ENCODE measurements around the gene NEURL1.

Gene NEURL1

GRCh38 chr10:103449208-103450144, 44.0 kb upstream of the NEURL1 start:
- no peak overlapping the region for H3K27ac ChIP-seq
- TF ChIP-seq CTCF (conservative IDR thresholded peaks at IDR 0.05): no peak

- peak overlapping the region; percentile 18; the same call in 1 of the 2 replicates for H3K27ac ChIP-seq
- no peak for TF ChIP-seq CTCF (conservative IDR thresholded peaks at IDR 0.05)
These were observed 43.3 kb upstream of the NEURL1 start for GRCh38 chr10:103450201-103450695.

- H3K27ac ChIP-seq: peak overlapping the region; percentile 66
- TF ChIP-seq CTCF (conservative IDR thresholded peaks at IDR 0.05): no peak
These were observed 42.3 kb upstream of the NEURL1 start for GRCh38 chr10:103451091-103451813.

GRCh38 chr10:103451831-103452505, 41.5 kb upstream of the NEURL1 start, which contains the start of gene CALHM2:
Gene CALHM2 (minus strand): TSS chr10:103452370. CDS start chr10:103449941, 2,429 bp downstream.
- no peak for TF ChIP-seq CTCF (conservative IDR thresholded peaks at IDR 0.05)
- peak within 1 kb of the TSS; percentile 66 for H3K27ac ChIP-seq

- TF ChIP-seq CTCF (conservative IDR thresholded peaks at IDR 0.05): no peak
- peak overlapping the region; percentile 66 for H3K27ac ChIP-seq
These were observed 40.8 kb upstream of the NEURL1 start for GRCh38 chr10:103452506-103453230.

- no peak for TF ChIP-seq CTCF (conservative IDR thresholded peaks at IDR 0.05)
- no peak overlapping the region for H3K27ac ChIP-seq
These were observed 39.5 kb upstream of the NEURL1 start for GRCh38 chr10:103454026-103454425.

All from VCaP (cell line).